Measurements from ENCODE around the gene PRKG1.

DNA sequence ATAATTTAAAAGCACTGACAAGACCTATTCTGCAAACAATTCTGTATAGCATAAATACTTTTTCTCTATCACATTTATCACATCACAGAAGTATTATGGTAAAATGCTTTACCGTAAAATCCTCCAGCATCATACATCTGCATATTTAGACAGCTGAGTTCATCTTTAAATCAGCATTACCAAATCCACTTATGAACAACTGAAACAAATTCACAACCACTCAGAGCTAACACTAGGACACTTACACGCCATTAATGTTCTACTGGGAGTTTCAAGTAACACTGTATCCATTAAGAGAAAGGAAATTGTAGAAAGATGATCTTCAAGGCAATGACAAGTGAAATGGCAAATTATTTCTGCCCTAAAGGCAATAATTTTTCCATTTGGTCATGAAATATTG is 1134.1 kb downstream of the PRKG1 start:
- TF ChIP-seq, protein P1, sequence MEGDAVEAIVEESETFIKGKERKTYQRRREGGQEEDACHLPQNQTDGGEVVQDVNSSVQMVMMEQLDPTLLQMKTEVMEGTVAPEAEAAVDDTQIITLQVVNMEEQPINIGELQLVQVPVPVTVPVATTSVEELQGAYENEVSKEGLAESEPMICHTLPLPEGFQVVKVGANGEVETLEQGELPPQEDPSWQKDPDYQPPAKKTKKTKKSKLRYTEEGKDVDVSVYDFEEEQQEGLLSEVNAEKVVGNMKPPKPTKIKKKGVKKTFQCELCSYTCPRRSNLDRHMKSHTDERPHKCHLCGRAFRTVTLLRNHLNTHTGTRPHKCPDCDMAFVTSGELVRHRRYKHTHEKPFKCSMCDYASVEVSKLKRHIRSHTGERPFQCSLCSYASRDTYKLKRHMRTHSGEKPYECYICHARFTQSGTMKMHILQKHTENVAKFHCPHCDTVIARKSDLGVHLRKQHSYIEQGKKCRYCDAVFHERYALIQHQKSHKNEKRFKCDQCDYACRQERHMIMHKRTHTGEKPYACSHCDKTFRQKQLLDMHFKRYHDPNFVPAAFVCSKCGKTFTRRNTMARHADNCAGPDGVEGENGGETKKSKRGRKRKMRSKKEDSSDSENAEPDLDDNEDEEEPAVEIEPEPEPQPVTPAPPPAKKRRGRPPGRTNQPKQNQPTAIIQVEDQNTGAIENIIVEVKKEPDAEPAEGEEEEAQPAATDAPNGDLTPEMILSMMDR (conservative IDR thresholded peaks at IDR 0.05; ENCODE audit: low read length), result no peak
- TF ChIP-seq EZH2phosphoT487 (IDR thresholded peaks at IDR 0.05; ENCODE audit: borderline replicate concordance), result no peak

All from Loucy (cell line).